Heart left ventricle (tissue), 16 donors: Measurements from ENCODE around the gene TBX5. TPM values are rescaled to one million over a fixed set of nuclear protein-coding genes. Genes with fewer than 3 reads are reported as not detected.

Experiments
- ATAC-seq, 4 donors: fragments of 200-7000 bp; cut with Tn5 transposase; one replicate each; pipeline ENCODE4 v1.9.1; 2020 to 2022; ENCODE audit warnings: moderate library complexity in 4 of 4, mild to moderate bottlenecking in 3 of 4, moderate number of reproducible peaks in 1 of 4
- DNase-seq, 5 donors: peaks; one replicate each; pipeline ENCODE4 v3.0.0-alpha.2; 2020
- H3K27ac ChIP-seq, 12 donors: fragments of 200-600 bp; sonication (generic) in 4 of 12; one replicate each; pipeline versions ENCODE4 v1.5.0 to v1.8.0; 2016 to 2022; ENCODE audit warnings: mild to moderate bottlenecking in 2 of 12
- H3K27me3 ChIP-seq, 9 donors: fragments of 200-600 bp; sonication (generic) in 2 of 9; one replicate each; pipeline versions ENCODE4 v1.5.1 to v1.8.0; 2016 to 2022; ENCODE audit warnings: mild to moderate bottlenecking in 3 of 9
- H3K36me3 ChIP-seq, 9 donors: fragments of 200-600 bp; sonication (generic) in 2 of 9; one replicate each; pipeline versions ENCODE4 v1.5.0 to v1.8.0; 2018 to 2022; ENCODE audit warnings: mild to moderate bottlenecking in 2 of 9
- H3K4me1 ChIP-seq, 12 donors: fragments of 200-600 bp; sonication (generic) in 4 of 12; one replicate each; pipeline versions ENCODE4 v1.5.0 to v1.8.0; 2016 to 2022; ENCODE audit warnings: mild to moderate bottlenecking in 3 of 12
- H3K4me3 ChIP-seq, 12 donors: fragments of 200-600 bp; sonication (generic) in 4 of 12; one replicate each; pipeline versions ENCODE4 v1.5.0 to v1.8.0; 2017 to 2022; ENCODE audit warnings: mild to moderate bottlenecking in 9 of 12, moderate library complexity in 4 of 12
- H3K9me3 ChIP-seq, 12 donors: fragments of 200-600 bp; sonication (generic) in 4 of 12; one replicate each; pipeline versions ENCODE4 v1.5.0 to v1.8.0; 2016 to 2022; ENCODE audit warnings: mild to moderate bottlenecking in 1 of 12
- CTCF ChIP-seq, 12 donors: fragments of 200-600 bp; sonication (generic) in 4 of 12; IDR thresholded peaks; one replicate each; pipeline versions ENCODE4 v1.5.0 to v1.8.0; 2018 to 2022; ENCODE audit warnings: antibody characterized with exemption in 12 of 12, mild to moderate bottlenecking in 5 of 12
- POLR2A ChIP-seq, 2 donors: fragments of 450-650 bp; IDR thresholded peaks; one replicate each; pipeline ENCODE4 v1.6.1; 2017; ENCODE audit warnings: antibody characterized with exemption in 2 of 2, mild to moderate bottlenecking in 2 of 2, moderate library complexity in 2 of 2
- WGBS, 4 donors: extraction: QIAGEN DNeasy Blood & Tissue Kit in 2 of 4; methylation state at CpG; one replicate each; pipeline versions ENCODE4 v1.1.5 to v1.1.7; 2013 to 2018; 5-methylcytosine and 5-hydroxymethylcytosine counted together
- intact Hi-C, 10 donors: fragments of 100-400 bp; cut with DNase I; formaldehyde crosslinking; loops; one replicate each; pipeline versions ENCODE4 v1.11.1 to v1.14.2; 2022
- polyA plus RNA-seq, 2 donors: library from polyadenylated mRNA; stranded (reverse); fragments of 200-250 nt; gene quantifications; one replicate each; pipeline ENCODE4 v1.2.3, GENCODE V29; 2013
- total RNA-seq, 9 donors: library from RNA; depleted of rRNA in 2 of 9; stranded (reverse); fragments of >200 nt in 2 of 9; fragmentation: NEBNext Ultra II Directional in 3 of 9; extraction: Animal tissue kit (Norgen Biotek cat#: 25700) in 3 of 9; gene quantifications; one replicate each; pipeline versions ENCODE4 v1.1.0 to v1.2.4, GENCODE V29; 2016 to 2023
- donor health status: ischemic (EF 13 %, LVEDD 7.1; RV severe dilation, severe dysfunction).
- donor health status: healthy with polysubstance abuse.
- donor health status: DM: no; HTN: yes; CAD: no.
- donor health status: DM: no; HTN: no; CAD: no.
- donor health status: ischemic (EF 25% LVEDD 6.9; RV normal size, moderate dysfunction).
- donor health status: ischemic (EF 25% LVEDD 5.7; RV mildly dilated, moderate dysfunction).
- donor health status: healthy.
- donor health status: DM: yes; HTN: yes; CAD: no.
- donor health status: ischemic (EF 35%, LVEDD 5.7; RV mildly dilated, moderate dysfunction).
- donor health status: nonischemic (EF 11% LVEDD 7.7; RV severe dilation, severe dysfunction).
- donor health status: DM: yes; HTN: yes; CAD: no.
- donor health status: PGD.
- donor health status: ischemic (EF 29% LVEDD 5.4; RV normal size, mild dysfunction).
- donor health status: nonischemic (EF 23%, LVEDD 6.1; RV moderate dilation, normal function).

Gene TBX5
- total and polyA plus RNA-seq, 11 donors: 8.1 to 74.5 (median 42.5) TPM

- no peak for DNase-seq
- TF ChIP-seq CTCF (IDR thresholded peaks at IDR 0.05) (no peak), POLR2A (IDR thresholded peaks at IDR 0.05) (no peak)
- no peak for ATAC-seq
- WGBS, 4 donors: 33 to 43% (median 34%) methylated on average over 31 to 32 of the region's 32 CpGs
- Histone ChIP-seq H3K9me3 (no peaks in the 10 kb centered on the region), H3K27ac (no peak overlapping the region), H3K4me3 (no peak overlapping the region), H3K27me3 (peaks cover 22 to 95% (median 66%) of the 10 kb centered on the region in 9 donors), H3K4me1 (peaks cover 0 to 29% (median 2%) of the 10 kb centered on the region in 12 donors), H3K36me3 (no peaks in the 10 kb centered on the region)
- intact Hi-C loops: loop anchor here in 3 of 10 donors (5.0 to 10.0 kb wide), 3 partner anchors 33 to 191 kb away; partner anchors contain the start of gene TBX5 (in 1 of the 3)
These were observed 39.7 kb upstream of the TBX5 start for GRCh38 chr12:114445401-114446323.

GRCh38 chr12:114444422-114445279 is 38.7 kb upstream of the TBX5 start:
- Histone ChIP-seq H3K9me3 (no peaks in the 10 kb centered on the region), H3K4me3 (no peak overlapping the region), H3K36me3 (no peaks in the 10 kb centered on the region), H3K27me3 (peaks cover 30 to 98% (median 76%) of the 10 kb centered on the region in 9 donors), H3K4me1 (peaks cover 0 to 29% (median 2%) of the 10 kb centered on the region in 12 donors), H3K27ac (peak overlapping the region in 1 of 12 donors; percentile 57)
- intact Hi-C loops: loop anchor here in 3 of 10 donors (5.0 to 10.0 kb wide), 3 partner anchors 32 to 190 kb away; partner anchors contain the start of gene TBX5 (in 1 of the 3)
- 22 to 32% (median 24%) methylated on average over 38 to 44 of the region's 44 CpGs for WGBS, 4 donors
- TF ChIP-seq POLR2A (IDR thresholded peaks at IDR 0.05) (no peak), CTCF (IDR thresholded peaks at IDR 0.05) (no peak)
- no peak for DNase-seq
- ATAC-seq: no peak

GRCh38 chr12:114443607-114444421 is 37.9 kb upstream of the TBX5 start:
- intact Hi-C loops: loop anchor here in 1 of 10 donors (10.0 kb wide), 1 partner anchor 189 kb away; no protein-coding TSS in a partner anchor
- TF ChIP-seq CTCF (IDR thresholded peaks at IDR 0.05) (no peak), POLR2A (IDR thresholded peaks at IDR 0.05) (no peak)
- Histone ChIP-seq H3K4me1 (peaks cover 0 to 29% (median 2%) of the 10 kb centered on the region in 12 donors), H3K9me3 (no peaks in the 10 kb centered on the region), H3K27ac (peak overlapping the region in 1 of 12 donors; percentile 57), H3K4me3 (peak overlapping the region in 8 of 12 donors; percentile 8 to 27 (median 16)), H3K36me3 (no peaks in the 10 kb centered on the region), H3K27me3 (peaks cover 33 to 100% (median 82%) of the 10 kb centered on the region in 9 donors)
- ATAC-seq (peak in 3 of 4 donors; percentile 36 to 69 (median 36)), DNase-seq (peak in 3 of 5 donors; percentile 45 to 62 (median 49))
- 8 to 15% (median 11%) methylated on average over 35 to 53 of the region's 53 CpGs for WGBS, 4 donors
